Breast epithelium (tissue), 4 donors: ENCODE results near the gene LIPC. TPM values are rescaled to one million over a fixed set of nuclear protein-coding genes. Genes with fewer than 3 reads are reported as not detected.

Experiments used
- DNase-seq, 2 donors: peaks; one replicate each; pipeline ENCODE4 v3.0.0-alpha.2; 2019; ENCODE audit warnings: low spot score in 2 of 2
- H3K27ac ChIP-seq, 2 donors: fragments of 200-600 bp; sonication (generic) in 1 of 2; one replicate each; pipeline ENCODE4 v1.5.1; 2016 to 2019; ENCODE audit warnings: mild to moderate bottlenecking in 1 of 2
- H3K27me3 ChIP-seq, 2 donors: fragments of 200-600 bp; sonication (generic) in 1 of 2; one replicate each; pipeline versions ENCODE4 v1.5.1 to v1.6.0; 2017 to 2019; ENCODE audit warnings: control low read depth in 1 of 2, mild to moderate bottlenecking in 1 of 2
- H3K36me3 ChIP-seq: fragments of 200-600 bp; one replicate; pipeline ENCODE4 v1.5.1; 2019
- H3K4me1 ChIP-seq, 2 donors: fragments of 200-600 bp; sonication (generic); one replicate each; pipeline ENCODE4 v1.5.1; 2016 to 2019; ENCODE audit warnings: control low read depth in 1 of 2
- H3K4me3 ChIP-seq, 3 donors: fragments of 200-600 bp; sonication (generic); 1 replicate in 2 of 3; 2 replicates in 1 of 3; pipeline ENCODE4 v1.5.1; 2016 to 2019; ENCODE audit warnings: mild to moderate bottlenecking in 3 of 3, moderate library complexity in 2 of 3
- H3K9me3 ChIP-seq, 2 donors: fragments of 200-600 bp; sonication (generic) in 1 of 2; one replicate each; pipeline ENCODE4 v1.5.1; 2016 to 2019; ENCODE audit warnings: control low read depth in 1 of 2
- CTCF ChIP-seq, 3 donors: fragments of 450-650 bp; IDR thresholded peaks; one replicate each; pipeline ENCODE4 v1.5.1; 2016 to 2017; ENCODE audit warnings: antibody characterized with exemption in 3 of 3, mild to moderate bottlenecking in 3 of 3, moderate library complexity in 3 of 3
- POLR2A ChIP-seq: fragments of 450-650 bp; IDR thresholded peaks from one replicate; pipeline ENCODE4 v1.6.1; 2016; ENCODE audit warnings: antibody characterized with exemption, mild to moderate bottlenecking, moderate library complexity
- POLR2AphosphoS5 ChIP-seq, 3 donors: sonication (generic); formaldehyde crosslinking; IDR thresholded peaks; one replicate each; pipeline ENCODE4 v1.6.1; 2017; ENCODE audit warnings: antibody characterized with exemption in 3 of 3
- intact Hi-C: fragments of 100-400 bp; cut with DNase I; formaldehyde crosslinking; loops from one replicate; pipeline ENCODE4 v1.15.1; 2023; ENCODE audit warnings: low total_unique reads
- total RNA-seq, 3 donors: library from RNA; depleted of rRNA; stranded (reverse); fragments of >200 nt; gene quantifications; one replicate each; pipeline ENCODE4 v1.1.0, GENCODE V29; 2016

The LIPC gene
- total RNA-seq, 3 donors from 2014 or later = 0.15 to 0.80 TPM; not detected in 1

GRCh38 chr15:58556028-58556361, 124.2 kb downstream of the LIPC start:
- Histone ChIP-seq H3K27ac (no peak overlapping the region), H3K9me3 (no peaks in the 10 kb centered on the region), H3K4me1 (no peaks in the 10 kb centered on the region), H3K4me3 (no peak overlapping the region), H3K27me3 (no peaks in the 10 kb centered on the region), H3K36me3 (no peaks in the 10 kb centered on the region)
- intact Hi-C loops = no loop called here
- TF ChIP-seq CTCF (IDR thresholded peaks at IDR 0.05) (no peak), POLR2A (no peak), POLR2AphosphoS5 (IDR thresholded peaks at IDR 0.05) (no peak)
- no peak for DNase-seq

GRCh38 chr15:58556541-58556940, 124.8 kb downstream of the LIPC start:
- intact Hi-C loops = no loop called here
- H3K4me1 ChIP-seq = no peaks in the 10 kb centered on the region
- no peak for TF ChIP-seq POLR2A
- no peak for TF ChIP-seq POLR2AphosphoS5 (IDR thresholded peaks at IDR 0.05)
- TF ChIP-seq CTCF (IDR thresholded peaks at IDR 0.05) = no peak

GRCh38 chr15:58558777-58559176, 127.0 kb downstream of the LIPC start:
- no peaks in the 10 kb centered on the region for H3K36me3 ChIP-seq
- H3K27ac ChIP-seq = no peak overlapping the region
- no peaks in the 10 kb centered on the region for H3K27me3 ChIP-seq
- TF ChIP-seq POLR2AphosphoS5 (IDR thresholded peaks at IDR 0.05) (no peak), CTCF (IDR thresholded peaks at IDR 0.05) (peak in 1 of 3 donors; percentile 14)
- intact Hi-C loops = no loop called here
- no peak overlapping the region for H3K4me3 ChIP-seq
- no peak for DNase-seq
- H3K4me1 ChIP-seq = no peaks in the 10 kb centered on the region
- no peaks in the 10 kb centered on the region for H3K9me3 ChIP-seq

More at GRCh38 chr15:58556541-58556940, 124.8 kb downstream of the LIPC start:
- no peak for DNase-seq
- Histone ChIP-seq H3K4me3 (no peak overlapping the region), H3K27ac (no peak overlapping the region), H3K27me3 (no peaks in the 10 kb centered on the region), H3K36me3 (no peaks in the 10 kb centered on the region), H3K9me3 (no peaks in the 10 kb centered on the region)

GRCh38 chr15:58559904-58560588, 128.3 kb downstream of the LIPC start:
- Histone ChIP-seq H3K9me3 (no peaks in the 10 kb centered on the region), H3K36me3 (no peaks in the 10 kb centered on the region), H3K4me3 (no peak overlapping the region), H3K4me1 (no peaks in the 10 kb centered on the region), H3K27ac (no peak overlapping the region), H3K27me3 (no peaks in the 10 kb centered on the region)
- no peak for DNase-seq
- intact Hi-C loops = no loop called here
- TF ChIP-seq POLR2AphosphoS5 (IDR thresholded peaks at IDR 0.05) = no peak
- no peak for TF ChIP-seq POLR2A
- TF ChIP-seq CTCF (IDR thresholded peaks at IDR 0.05) = no peak

- Histone ChIP-seq H3K36me3 (no peaks in the 10 kb centered on the region), H3K4me3 (no peak overlapping the region), H3K27ac (no peak overlapping the region), H3K4me1 (no peaks in the 10 kb centered on the region), H3K9me3 (no peaks in the 10 kb centered on the region), H3K27me3 (no peaks in the 10 kb centered on the region)
- no peak for DNase-seq
- intact Hi-C loops = no loop called here
- TF ChIP-seq POLR2AphosphoS5 (IDR thresholded peaks at IDR 0.05) (no peak), POLR2A (no peak), CTCF (IDR thresholded peaks at IDR 0.05) (no peak)
These were observed 129.5 kb downstream of the LIPC start for GRCh38 chr15:58561321-58561720.
